GM18867 (cell line): ENCODE data around the gene USP19.

Source experiments
- ATAC-seq: cut with Tn5 transposase; IDR thresholded peaks from one replicate; pipeline ENCODE4 v1.9.1; 2021; ENCODE audit warnings: mild to moderate bottlenecking, moderate library complexity; ENCODE audit not compliant: unreplicated experiment

Gene USP19

GRCh38 chr3:49120438-49121131, at the start of gene USP19:
Gene USP19 (minus strand): TSS chr3:49120823. CDS start chr3:49119145, 1,678 bp downstream.
- ATAC-seq = peak; percentile 86

GRCh38 chr3:49166752-49167556, 46.3 kb upstream of the USP19 start:
- ATAC-seq = no peak

GRCh38 chr3:49165771-49166751, 45.4 kb upstream of the USP19 start, which contains the start of gene CCDC71:
Gene CCDC71 (minus strand): TSS chr3:49166331. CDS start chr3:49164208, 2,123 bp downstream.
- peak; percentile 63 for ATAC-seq

GRCh38 chr3:49164983-49165720, 44.5 kb upstream of the USP19 start:
- ATAC-seq = no peak

- no peak for ATAC-seq
Observed at GRCh38 chr3:49163609-49164008, 43.0 kb upstream of the USP19 start.

GRCh38 chr3:49162751-49163419, 42.3 kb upstream of the USP19 start:
- ATAC-seq = no peak

- no peak for ATAC-seq
Observed at GRCh38 chr3:49161808-49162530, 41.3 kb upstream of the USP19 start.

GRCh38 chr3:49161197-49161596, 40.6 kb upstream of the USP19 start:
- no peak for ATAC-seq

- ATAC-seq = no peak
Observed at GRCh38 chr3:49158792-49159191, 38.2 kb upstream of the USP19 start.

GRCh38 chr3:49158103-49158709, 37.6 kb upstream of the USP19 start:
- ATAC-seq = no peak

GRCh38 chr3:49157289-49157688, 36.7 kb upstream of the USP19 start:
- ATAC-seq = no peak

GRCh38 chr3:49153349-49153912, 32.8 kb upstream of the USP19 start:
- no peak for ATAC-seq

GRCh38 chr3:49151610-49152009, 31.0 kb upstream of the USP19 start:
- ATAC-seq = no peak

GRCh38 chr3:49148159-49148558, 27.5 kb upstream of the USP19 start:
- no peak for ATAC-seq

GRCh38 chr3:49140080-49140479, 19.5 kb upstream of the USP19 start:
- ATAC-seq = no peak

GRCh38 chr3:49135499-49135898, 14.9 kb upstream of the USP19 start:
- ATAC-seq = no peak

- no peak for ATAC-seq
Observed at GRCh38 chr3:49134471-49135265, 14.0 kb upstream of the USP19 start.
